SKM-1 (cell line): Measurements from ENCODE around the gene CORIN.
A peak's percentile ranks its signal among the peaks of the same experiment; 100 is the strongest.

Experiments used
- DNase-seq: peaks from one replicate; lab custom pipeline; 2025; ENCODE audit not compliant: unreplicated experiment; lab: John Stamatoyannopoulos, UW

CORIN gene

GRCh38 chr4:47837908-47838294 is at the start of gene CORIN:
Gene CORIN (minus strand): TSS chr4:47838067. CDS start chr4:47837949, 118 bp downstream.
- no peak for DNase-seq

GRCh38 chr4:47882228-47882627 is 44.4 kb upstream of the CORIN start:
- DNase-seq = no peak

- DNase-seq = no peak
Measured at GRCh38 chr4:47879458-47879857, 41.6 kb upstream of the CORIN start.

GRCh38 chr4:47876784-47877546 is 39.1 kb upstream of the CORIN start:
- DNase-seq = no peak

GRCh38 chr4:47876310-47876709 is 38.4 kb upstream of the CORIN start:
- no peak for DNase-seq

GRCh38 chr4:47873877-47874541 is 36.1 kb upstream of the CORIN start:
- DNase-seq = no peak

- DNase-seq = no peak
Measured at GRCh38 chr4:47863486-47863885, 25.6 kb upstream of the CORIN start.

GRCh38 chr4:47862297-47862696 is 24.4 kb upstream of the CORIN start:
- DNase-seq = no peak

GRCh38 chr4:47860305-47860704 is 22.4 kb upstream of the CORIN start:
- DNase-seq = no peak

GRCh38 chr4:47858006-47858405 is 20.1 kb upstream of the CORIN start:
- no peak for DNase-seq

- DNase-seq = no peak
Measured at GRCh38 chr4:47856713-47857112, 18.8 kb upstream of the CORIN start.

GRCh38 chr4:47855350-47855749 is 17.5 kb upstream of the CORIN start:
- DNase-seq = no peak

- no peak for DNase-seq
Measured at GRCh38 chr4:47852136-47852535, 14.3 kb upstream of the CORIN start.

- no peak for DNase-seq
Measured at GRCh38 chr4:47849466-47849865, 11.6 kb upstream of the CORIN start.

GRCh38 chr4:47848041-47848440 is 10.2 kb upstream of the CORIN start:
- no peak for DNase-seq

- DNase-seq = no peak
Measured at GRCh38 chr4:47842985-47843384, 5.1 kb upstream of the CORIN start.

GRCh38 chr4:47840291-47840690 is 2.4 kb upstream of the CORIN start:
- DNase-seq = no peak

GRCh38 chr4:47839259-47839658 is 1.4 kb upstream of the CORIN start:
- DNase-seq = no peak

GRCh38 chr4:47838445-47838844 is 578 bp upstream of the CORIN start:
- no peak for DNase-seq

- no peak for DNase-seq
Measured at GRCh38 chr4:47837094-47837907, 566 bp downstream of the CORIN start.

GRCh38 chr4:47836641-47837093 is 1.2 kb downstream of the CORIN start:
- peak; percentile 78 for DNase-seq

- DNase-seq = no peak
Measured at GRCh38 chr4:47835494-47835893, 2.4 kb downstream of the CORIN start.
